ENCODE results near the gene RDH8. TPM values are rescaled to one million over a fixed set of nuclear protein-coding genes. Genes with fewer than 3 reads are reported as not detected.

Gene RDH8
- total RNA-seq (not detected), polyA plus RNA-seq (ENCODE audit: insufficient read length in 6 of 6) (not detected)
- long read RNA-seq, donor 1: 0 reads
- long read RNA-seq, donor 2: 0 reads
- long read RNA-seq, donor 3: 0 reads
- long read RNA-seq, donor 4: 0 reads
- long read RNA-seq, donor 5: 0 reads
- long read RNA-seq, donor 6: 0 reads
- long read RNA-seq, donor 7: 0 reads
- long read RNA-seq, donor 8: 0 reads
- long read RNA-seq, donor 9: 0 reads
- long read RNA-seq, donor 10: 0 reads
- long read RNA-seq, donor 11: 0 reads
- long read RNA-seq, donor 12: 0 reads

- H3K27me3 ChIP-seq: peaks cover 17 to 86% of the 10 kb centered on the region in 2 donors
- no peak within 1 kb of the TSS for H3K27ac ChIP-seq
- H3K4me3 ChIP-seq: no peak within 1 kb of the TSS
- H3K4me1 ChIP-seq: no peaks in the 10 kb centered on the region
- no peaks in the 10 kb centered on the region for H3K9me3 ChIP-seq
- DNase-seq (no peak), ATAC-seq (no peak)
- H3K36me3 ChIP-seq: no peaks in the 10 kb centered on the region
- no peak for TF ChIP-seq CTCF (IDR thresholded peaks at IDR 0.05)
- intact Hi-C loops (cut with DNase I): no loop called here
These were observed at the start of gene RDH8 for GRCh38 chr19:10013316-10013715. Gene RDH8, plus strand, starts transcription at chr19:10013483. Its CDS starts 15 bp downstream, at chr19:10013498.

GRCh38 chr19:9966024-9966423 lies 47.3 kb upstream of the RDH8 start:
- no peak overlapping the region for H3K27ac ChIP-seq
- no peak overlapping the region for H3K4me3 ChIP-seq
- TF ChIP-seq CTCF (IDR thresholded peaks at IDR 0.05): no peak
- H3K9me3 ChIP-seq: no peaks in the 10 kb centered on the region
- ATAC-seq (no peak), DNase-seq (no peak)
- intact Hi-C loops (cut with DNase I): no loop called here
- H3K27me3 ChIP-seq: peaks cover 0 to 81% of the 10 kb centered on the region in 2 donors
- H3K4me1 ChIP-seq: no peaks in the 10 kb centered on the region
- no peaks in the 10 kb centered on the region for H3K36me3 ChIP-seq

- intact Hi-C loops (cut with DNase I): no loop called here
- DNase-seq: no peak
These were observed 46.8 kb upstream of the RDH8 start for GRCh38 chr19:9966448-9966847.

GRCh38 chr19:9967326-9967725 lies 46.0 kb upstream of the RDH8 start:
- H3K27ac ChIP-seq: no peak overlapping the region
- no peaks in the 10 kb centered on the region for H3K9me3 ChIP-seq
- ATAC-seq (no peak), DNase-seq (no peak)
- H3K4me1 ChIP-seq: no peaks in the 10 kb centered on the region
- TF ChIP-seq CTCF (IDR thresholded peaks at IDR 0.05): no peak
- H3K4me3 ChIP-seq: no peak overlapping the region
- intact Hi-C loops (cut with DNase I): no loop called here
- H3K27me3 ChIP-seq: peaks cover 0 to 69% of the 10 kb centered on the region in 2 donors
- H3K36me3 ChIP-seq: no peaks in the 10 kb centered on the region

More at GRCh38 chr19:9966448-9966847, 46.8 kb upstream of the RDH8 start:
- H3K36me3 ChIP-seq: no peaks in the 10 kb centered on the region
- ATAC-seq: no peak
- H3K4me3 ChIP-seq: no peak overlapping the region
- no peaks in the 10 kb centered on the region for H3K4me1 ChIP-seq
- no peak overlapping the region for H3K27ac ChIP-seq
- peaks cover 0 to 77% of the 10 kb centered on the region in 2 donors for H3K27me3 ChIP-seq
- no peak for TF ChIP-seq CTCF (IDR thresholded peaks at IDR 0.05)
- H3K9me3 ChIP-seq: no peaks in the 10 kb centered on the region

GRCh38 chr19:9968820-9969687 lies 44.2 kb upstream of the RDH8 start:
- intact Hi-C loops (cut with DNase I): no loop called here
- Histone ChIP-seq H3K27ac (no peak overlapping the region), H3K36me3 (no peaks in the 10 kb centered on the region), H3K4me3 (no peak overlapping the region), H3K27me3 (peaks cover 0 to 52% of the 10 kb centered on the region in 2 donors), H3K9me3 (no peaks in the 10 kb centered on the region), H3K4me1 (no peaks in the 10 kb centered on the region)
- ATAC-seq (no peak), DNase-seq (no peak)
- no peak for TF ChIP-seq CTCF (IDR thresholded peaks at IDR 0.05)

Data from left lung (tissue), 14 donors.